ENCODE data around the gene ACOT7.

GRCh38 chr1:6414443-6414844 lies 20.9 kb upstream of the ACOT7 start:
- peak; percentile 77 for TF ChIP-seq CTCF (IDR thresholded peaks at IDR 0.05; ENCODE audit: borderline replicate concordance, extremely low read depth, low read length, poor library complexity, severe bottlenecking)
- TF ChIP-seq EZH2 (IDR thresholded peaks at IDR 0.05; ENCODE audit: borderline replicate concordance, low read depth, low read length, severe bottlenecking), result no peak
